SU-DHL-6 (cell line): ENCODE data around the gene SEZ6.

Experiments
- H2AFZ ChIP-seq: fragments of 200-600 bp; sonication (generic); 2 replicates; pipeline ENCODE4 v1.6.1; 2014; ENCODE audit warnings: low read depth, mild to moderate bottlenecking, moderate library complexity, mixed read lengths, antibody characterized with exemption, low read length; ENCODE audit not compliant: severe bottlenecking
- H3F3A ChIP-seq: fragments of 200-600 bp; shearing (Covaris generic); 2 replicates; pipeline ENCODE4 v1.6.0; 2016; ENCODE audit warnings: antibody characterized with exemption, mild to moderate bottlenecking; ENCODE audit not compliant: insufficient read depth
- H3K27ac ChIP-seq: fragments of 200-600 bp; sonication (generic); 2 replicates; pipeline ENCODE4 v1.5.1; 2016; ENCODE audit warnings: low read depth, mild to moderate bottlenecking, low read length, moderate library complexity, mixed read lengths
- H3K27me3 ChIP-seq: fragments of 200-600 bp; sonication (generic), shearing (Covaris generic); 2 replicates; pipeline ENCODE4 v1.6.0; 2014; ENCODE audit warnings: mild to moderate bottlenecking, low read length
- H3K36me3 ChIP-seq: fragments of 200-600 bp; sonication (generic); 2 replicates; pipeline ENCODE4 v1.6.1; 2014; ENCODE audit warnings: mild to moderate bottlenecking, low read length, mixed read lengths
- H3K4me2 ChIP-seq: fragments of 300-600, 200-600 bp; shearing (Covaris generic), sonication (generic); 2 replicates; pipeline ENCODE4 v1.6.0; 2014; ENCODE audit warnings: low read length, low read depth, mild to moderate bottlenecking; ENCODE audit not compliant: poor library complexity, severe bottlenecking
- H3K4me3 ChIP-seq: fragments of 200-600 bp; sonication (generic); 2 replicates; pipeline ENCODE4 v1.5.1; 2014; ENCODE audit warnings: antibody characterized with exemption, low read length, mild to moderate bottlenecking, mixed read lengths; ENCODE audit not compliant: insufficient read depth, poor library complexity, severe bottlenecking
- H3K79me2 ChIP-seq: fragments of 200-600 bp; sonication (generic); 2 replicates; pipeline ENCODE4 v1.6.1; 2014; ENCODE audit warnings: mild to moderate bottlenecking, low read length, moderate library complexity; ENCODE audit not compliant: insufficient read depth
- H3K9ac ChIP-seq: fragments of 200-600 bp; sonication (generic); 2 replicates; pipeline ENCODE4 v1.7.0; 2014; ENCODE audit warnings: mild to moderate bottlenecking, low read length
- H3K9me2 ChIP-seq: fragments of 200-600 bp; sonication (generic); replicated peaks from 2 replicates; pipeline ENCODE4 v1.6.1; 2014; ENCODE audit warnings: low read length; ENCODE audit not compliant: insufficient read depth
- H3K9me3 ChIP-seq: fragments of 200-600 bp; sonication (generic); 2 replicates; pipeline ENCODE4 v1.6.1; 2014; ENCODE audit warnings: low read length, mixed read lengths; ENCODE audit not compliant: insufficient read depth
- H4K20me1 ChIP-seq: fragments of 200-600 bp; sonication (generic); 2 replicates; pipeline ENCODE4 v1.6.1; 2014; ENCODE audit warnings: low read depth, mild to moderate bottlenecking, antibody characterized with exemption, low read length, moderate library complexity, mixed read lengths
- EZH2phosphoT487 ChIP-seq: fragments of 200-600 bp; sonication (generic), shearing (Covaris generic); conservative IDR thresholded peaks from 2 replicates; pipeline ENCODE4 v1.6.1; 2018; ENCODE audit warnings: mild to moderate bottlenecking, antibody characterized with exemption, low read length, moderate library complexity, mixed read lengths
- TF ChIP-seq, protein P1 (sequence below): fragments of 200-600 bp; sonication (generic); IDR thresholded peaks from one replicate; pipeline ENCODE4 v1.5.1; 2017; ENCODE audit warnings: antibody characterized with exemption, mild to moderate bottlenecking, low read length, moderate library complexity; ENCODE audit not compliant: insufficient read depth, poor library complexity, severe bottlenecking

The SEZ6 gene

DNA sequence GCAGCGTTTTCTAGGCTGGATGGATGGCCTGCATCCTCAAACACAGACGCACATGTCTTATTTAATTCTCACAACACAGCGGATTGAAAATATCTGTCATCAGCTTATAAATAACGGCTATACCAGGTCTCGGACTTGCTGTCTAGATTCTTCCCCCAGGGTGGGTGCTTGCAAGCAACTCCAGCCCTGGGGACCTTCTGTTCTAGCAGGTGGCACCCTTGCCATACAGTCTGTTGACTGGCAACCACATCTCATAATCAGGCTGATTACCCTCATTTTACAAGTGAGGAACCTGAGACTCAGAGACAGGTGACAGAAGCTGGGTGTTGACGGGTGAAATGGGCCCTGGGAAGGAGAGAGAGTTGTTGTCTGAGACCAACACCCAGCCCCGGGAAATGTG is 16.2 kb upstream of the SEZ6 start:
- no peaks in the 10 kb centered on the region for H3F3A ChIP-seq
- no peaks in the 10 kb centered on the region for H3K79me2 ChIP-seq
- H3K4me3 ChIP-seq: no peak overlapping the region
- no peaks in the 10 kb centered on the region for H3K27me3 ChIP-seq
- H3K27ac ChIP-seq: no peak overlapping the region
- no peaks in the 10 kb centered on the region for H4K20me1 ChIP-seq
- no peak overlapping the region for H3K9ac ChIP-seq
- H2AFZ ChIP-seq: no peak overlapping the region
- H3K4me2 ChIP-seq: no peak overlapping the region
- no peaks in the 10 kb centered on the region for H3K36me3 ChIP-seq
- no peaks in the 10 kb centered on the region for H3K9me2 ChIP-seq
- no peak for TF ChIP-seq EZH2phosphoT487
- TF ChIP-seq, protein P1, sequence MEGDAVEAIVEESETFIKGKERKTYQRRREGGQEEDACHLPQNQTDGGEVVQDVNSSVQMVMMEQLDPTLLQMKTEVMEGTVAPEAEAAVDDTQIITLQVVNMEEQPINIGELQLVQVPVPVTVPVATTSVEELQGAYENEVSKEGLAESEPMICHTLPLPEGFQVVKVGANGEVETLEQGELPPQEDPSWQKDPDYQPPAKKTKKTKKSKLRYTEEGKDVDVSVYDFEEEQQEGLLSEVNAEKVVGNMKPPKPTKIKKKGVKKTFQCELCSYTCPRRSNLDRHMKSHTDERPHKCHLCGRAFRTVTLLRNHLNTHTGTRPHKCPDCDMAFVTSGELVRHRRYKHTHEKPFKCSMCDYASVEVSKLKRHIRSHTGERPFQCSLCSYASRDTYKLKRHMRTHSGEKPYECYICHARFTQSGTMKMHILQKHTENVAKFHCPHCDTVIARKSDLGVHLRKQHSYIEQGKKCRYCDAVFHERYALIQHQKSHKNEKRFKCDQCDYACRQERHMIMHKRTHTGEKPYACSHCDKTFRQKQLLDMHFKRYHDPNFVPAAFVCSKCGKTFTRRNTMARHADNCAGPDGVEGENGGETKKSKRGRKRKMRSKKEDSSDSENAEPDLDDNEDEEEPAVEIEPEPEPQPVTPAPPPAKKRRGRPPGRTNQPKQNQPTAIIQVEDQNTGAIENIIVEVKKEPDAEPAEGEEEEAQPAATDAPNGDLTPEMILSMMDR: no peak
- H3K9me3 ChIP-seq: no peaks in the 10 kb centered on the region

GRCh38 chr17:29021226-29021625 is 15.4 kb upstream of the SEZ6 start:
- no peak overlapping the region for H3K4me3 ChIP-seq
- no peaks in the 10 kb centered on the region for H3K27me3 ChIP-seq
- TF ChIP-seq, protein P1: no peak
- TF ChIP-seq EZH2phosphoT487: no peak
- no peaks in the 10 kb centered on the region for H3K79me2 ChIP-seq
- H3K4me2 ChIP-seq: no peak overlapping the region
- no peaks in the 10 kb centered on the region for H3K9me3 ChIP-seq
- H4K20me1 ChIP-seq: no peaks in the 10 kb centered on the region
- no peaks in the 10 kb centered on the region for H3K9me2 ChIP-seq
- no peaks in the 10 kb centered on the region for H3K36me3 ChIP-seq
- H3K27ac ChIP-seq: no peak overlapping the region
- no peak overlapping the region for H2AFZ ChIP-seq
- H3K9ac ChIP-seq: no peak overlapping the region
- no peaks in the 10 kb centered on the region for H3F3A ChIP-seq

- H3K4me3 ChIP-seq: no peak overlapping the region
- no peak overlapping the region for H2AFZ ChIP-seq
- no peaks in the 10 kb centered on the region for H3K9me3 ChIP-seq
- no peaks in the 10 kb centered on the region for H3K36me3 ChIP-seq
- TF ChIP-seq, protein P1: no peak
- TF ChIP-seq EZH2phosphoT487: no peak
- no peaks in the 10 kb centered on the region for H3F3A ChIP-seq
- no peak overlapping the region for H3K27ac ChIP-seq
- H3K9ac ChIP-seq: no peak overlapping the region
- no peak overlapping the region for H3K4me2 ChIP-seq
- no peaks in the 10 kb centered on the region for H3K9me2 ChIP-seq
- no peaks in the 10 kb centered on the region for H3K27me3 ChIP-seq
- no peaks in the 10 kb centered on the region for H3K79me2 ChIP-seq
- H4K20me1 ChIP-seq: no peaks in the 10 kb centered on the region
These were observed 14.7 kb upstream of the SEZ6 start for GRCh38 chr17:29020576-29020975.
